ENCODE measurements around the gene WWTR1. TPM values are rescaled to one million over a fixed set of nuclear protein-coding genes. Genes with fewer than 3 reads are reported as not detected.

Gene WWTR1
- total RNA-seq, 1 donor from 2014 or later = 39.1 TPM

DNA sequence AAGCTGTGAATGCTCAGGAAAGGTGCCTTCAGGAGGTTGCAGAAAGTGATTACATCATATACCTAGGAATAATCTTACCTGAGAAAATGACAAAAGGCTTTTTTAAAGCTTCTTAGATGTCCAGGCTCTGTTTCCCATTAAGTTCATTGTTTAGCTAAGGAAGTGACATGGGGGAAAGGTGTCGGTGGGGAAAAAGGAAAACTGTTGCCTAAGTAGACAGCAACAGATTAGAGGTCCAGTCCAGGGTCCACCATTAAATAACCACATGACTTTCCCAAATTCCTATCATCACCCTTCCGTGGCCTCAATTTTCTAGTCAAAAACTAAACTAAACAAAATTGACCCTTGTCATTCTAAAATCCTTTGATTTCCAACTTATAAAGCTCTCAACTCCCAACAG lies 4.3 kb downstream of the WWTR1 start:
- TF ChIP-seq, protein P1, sequence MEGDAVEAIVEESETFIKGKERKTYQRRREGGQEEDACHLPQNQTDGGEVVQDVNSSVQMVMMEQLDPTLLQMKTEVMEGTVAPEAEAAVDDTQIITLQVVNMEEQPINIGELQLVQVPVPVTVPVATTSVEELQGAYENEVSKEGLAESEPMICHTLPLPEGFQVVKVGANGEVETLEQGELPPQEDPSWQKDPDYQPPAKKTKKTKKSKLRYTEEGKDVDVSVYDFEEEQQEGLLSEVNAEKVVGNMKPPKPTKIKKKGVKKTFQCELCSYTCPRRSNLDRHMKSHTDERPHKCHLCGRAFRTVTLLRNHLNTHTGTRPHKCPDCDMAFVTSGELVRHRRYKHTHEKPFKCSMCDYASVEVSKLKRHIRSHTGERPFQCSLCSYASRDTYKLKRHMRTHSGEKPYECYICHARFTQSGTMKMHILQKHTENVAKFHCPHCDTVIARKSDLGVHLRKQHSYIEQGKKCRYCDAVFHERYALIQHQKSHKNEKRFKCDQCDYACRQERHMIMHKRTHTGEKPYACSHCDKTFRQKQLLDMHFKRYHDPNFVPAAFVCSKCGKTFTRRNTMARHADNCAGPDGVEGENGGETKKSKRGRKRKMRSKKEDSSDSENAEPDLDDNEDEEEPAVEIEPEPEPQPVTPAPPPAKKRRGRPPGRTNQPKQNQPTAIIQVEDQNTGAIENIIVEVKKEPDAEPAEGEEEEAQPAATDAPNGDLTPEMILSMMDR (IDR thresholded peaks at IDR 0.05; ENCODE audit: borderline replicate concordance) = no peak
- no peaks in the 10 kb centered on the region for H3K9me3 ChIP-seq (replicated peaks)
- H3K4me1 ChIP-seq = peaks cover 93% of the 10 kb centered on the region
- DNase-seq = no peak
- peak overlapping the region; percentile 100 for H3K27ac ChIP-seq (replicated peaks)
- H3K4me3 ChIP-seq = peak overlapping the region; percentile 78
- H3K36me3 ChIP-seq = peaks cover 32% of the 10 kb centered on the region
- intact Hi-C loops (cut with micrococcal nuclease) = loop anchor here (10.0 kb wide), 1 partner anchor 79 kb away; no protein-coding TSS in a partner anchor
- H3K27me3 ChIP-seq (ENCODE audit: low read depth) = no peaks in the 10 kb centered on the region

DNA sequence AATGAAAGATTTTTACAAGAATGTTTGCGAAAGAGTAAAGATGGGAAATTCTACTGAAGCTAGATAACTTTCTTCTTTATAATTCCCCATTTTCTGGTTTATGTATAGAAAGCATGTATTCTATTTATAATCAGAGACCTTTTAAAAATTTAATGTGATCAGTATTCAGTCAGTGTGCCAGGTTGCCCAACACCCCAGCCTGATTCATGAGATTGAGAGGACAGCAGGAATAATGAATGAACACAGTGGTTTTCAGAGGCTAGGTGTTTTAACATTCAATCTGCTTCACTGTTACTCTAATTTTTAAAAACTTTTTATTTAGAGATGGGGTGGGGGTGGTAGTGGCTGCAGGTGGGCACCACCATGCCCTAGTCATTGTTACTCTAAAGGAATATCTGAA lies 4.7 kb downstream of the WWTR1 start:
- Histone ChIP-seq H3K4me1 (peaks cover 93% of the 10 kb centered on the region), H3K27ac (replicated peaks) (peak overlapping the region; percentile 100)

GRCh38 chr3:149650828-149651227 lies 7.0 kb downstream of the WWTR1 start:
- Histone ChIP-seq H3K27me3 (ENCODE audit: low read depth) (no peaks in the 10 kb centered on the region), H3K4me1 (peaks cover 94% of the 10 kb centered on the region), H3K9me3 (replicated peaks) (no peaks in the 10 kb centered on the region), H3K27ac (replicated peaks) (no peak overlapping the region), H3K4me3 (no peak overlapping the region), H3K36me3 (peaks cover 39% of the 10 kb centered on the region)
- TF ChIP-seq, protein P1 (IDR thresholded peaks at IDR 0.05; ENCODE audit: borderline replicate concordance) = no peak
- intact Hi-C loops (cut with micrococcal nuclease) = loop anchor here (10.0 kb wide), 1 partner anchor 76 kb away; no protein-coding TSS in a partner anchor
- no peak for DNase-seq

More for the DNA sequence above, 4.7 kb downstream of the WWTR1 start:
- TF ChIP-seq, protein P1 (IDR thresholded peaks at IDR 0.05; ENCODE audit: borderline replicate concordance) = no peak
- DNase-seq = no peak
- Histone ChIP-seq H3K4me3 (peak overlapping the region; percentile 78), H3K9me3 (replicated peaks) (no peaks in the 10 kb centered on the region), H3K27me3 (ENCODE audit: low read depth) (no peaks in the 10 kb centered on the region), H3K36me3 (peaks cover 32% of the 10 kb centered on the region)
- intact Hi-C loops (cut with micrococcal nuclease) = loop anchor here (10.0 kb wide), 1 partner anchor 78 kb away; no protein-coding TSS in a partner anchor

GRCh38 chr3:149648525-149648924 lies 9.3 kb downstream of the WWTR1 start:
- TF ChIP-seq, protein P1 (IDR thresholded peaks at IDR 0.05; ENCODE audit: borderline replicate concordance) = no peak
- peak overlapping the region; percentile 37 for H3K4me3 ChIP-seq
- H3K9me3 ChIP-seq (replicated peaks) = no peaks in the 10 kb centered on the region
- peaks cover 89% of the 10 kb centered on the region for H3K4me1 ChIP-seq
- no peaks in the 10 kb centered on the region for H3K27me3 ChIP-seq (ENCODE audit: low read depth)
- H3K36me3 ChIP-seq = peaks cover 44% of the 10 kb centered on the region
- intact Hi-C loops (cut with micrococcal nuclease) = no loop called here
- H3K27ac ChIP-seq (replicated peaks) = peak overlapping the region; percentile 47
- DNase-seq = no peak

DNA sequence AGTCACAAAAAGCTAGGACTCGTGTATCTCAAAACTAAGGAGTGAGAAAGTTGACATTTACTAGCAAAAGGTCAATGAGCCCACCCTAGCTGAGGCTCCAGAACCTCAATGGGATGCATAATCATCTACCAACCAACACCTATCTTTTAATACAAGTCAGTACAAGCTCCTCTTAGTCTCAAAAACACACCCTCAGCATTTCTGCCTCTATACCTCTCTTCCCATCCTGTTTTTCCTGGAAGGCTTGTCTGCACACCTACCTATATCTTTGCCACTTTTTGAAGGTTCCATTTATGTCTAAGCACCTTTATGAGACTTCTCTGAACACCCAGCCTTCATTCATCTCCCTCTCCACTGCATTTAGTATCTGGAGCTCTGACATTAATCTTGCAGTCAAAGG lies 10.0 kb downstream of the WWTR1 start:
- H3K27ac ChIP-seq (replicated peaks) = peak overlapping the region; percentile 47
- peaks cover 38% of the 10 kb centered on the region for H3K36me3 ChIP-seq
- peak overlapping the region; percentile 37 for H3K4me3 ChIP-seq
- no peaks in the 10 kb centered on the region for H3K27me3 ChIP-seq (ENCODE audit: low read depth)
- intact Hi-C loops (cut with micrococcal nuclease) = no loop called here
- H3K9me3 ChIP-seq (replicated peaks) = no peaks in the 10 kb centered on the region
- peaks cover 89% of the 10 kb centered on the region for H3K4me1 ChIP-seq
- no peak for DNase-seq
- TF ChIP-seq, protein P1 (IDR thresholded peaks at IDR 0.05; ENCODE audit: borderline replicate concordance) = no peak
